Measurements from ENCODE around the gene B3GAT2. TPM values are rescaled to one million over a fixed set of nuclear protein-coding genes. Genes with fewer than 3 reads are reported as not detected.

Gene B3GAT2
- total and polyA plus RNA-seq, 2 experiments from 2014 or later: 0.92 to 1.3 TPM

DNA sequence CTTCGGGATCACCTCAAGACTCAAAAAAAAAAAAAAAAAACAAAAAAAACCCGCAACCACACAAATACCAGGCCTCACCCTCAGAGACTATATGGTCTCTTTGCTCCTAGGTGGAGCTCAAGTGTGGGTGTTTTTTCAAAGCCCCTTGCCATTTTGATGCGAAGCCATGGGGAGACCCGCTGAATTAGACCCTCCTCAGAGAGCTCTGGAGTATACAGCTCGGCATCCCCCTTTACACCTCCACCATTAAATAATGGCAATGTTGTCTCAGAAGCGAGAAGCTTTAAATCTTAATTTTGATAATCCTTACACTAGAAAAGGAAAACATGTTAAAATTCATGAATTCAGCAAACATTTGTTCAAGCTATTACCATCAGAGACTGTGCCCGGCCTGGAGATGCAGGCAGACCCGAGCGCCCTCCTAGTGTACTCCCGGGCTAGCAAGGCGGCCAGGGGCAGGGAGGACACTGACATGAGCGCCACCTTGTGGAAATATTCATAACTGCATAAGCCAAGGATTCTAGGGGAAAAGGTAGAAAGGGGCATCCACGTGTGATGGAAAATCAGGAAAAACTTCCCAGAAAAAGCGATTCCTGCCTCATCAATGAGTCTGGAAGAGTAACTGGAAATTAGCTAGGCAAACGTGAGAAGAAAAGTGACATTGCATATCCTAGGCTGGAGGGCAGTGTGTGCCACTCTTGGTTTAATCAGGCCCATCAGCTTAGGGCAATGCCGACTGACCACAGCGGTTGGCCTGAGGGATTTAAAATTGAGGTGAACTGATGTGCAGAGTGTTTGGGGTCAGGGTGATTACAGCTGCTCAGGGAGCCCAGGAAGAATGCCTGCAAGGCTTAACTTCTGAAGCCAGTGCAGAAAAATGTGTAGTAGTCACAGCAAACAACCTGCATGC is 72.5 kb downstream of the B3GAT2 start:
- DNase-seq (ENCODE audit: low read depth in 1 of 2, low spot score in 1 of 2): peak; percentile 68 to 79
- H3K9me3 ChIP-seq (ENCODE audit: low read depth): no peaks in the 10 kb centered on the region
- no peak overlapping the region for H3K27ac ChIP-seq
- H3K27me3 ChIP-seq: no peaks in the 10 kb centered on the region
- TF ChIP-seq CTCF (IDR thresholded peaks at IDR 0.05; ENCODE audit: low read depth, low read length): peak; percentile 82
- H3K4me3 ChIP-seq: no peak overlapping the region
- no peaks in the 10 kb centered on the region for H3K36me3 ChIP-seq
- no peaks in the 10 kb centered on the region for H3K4me1 ChIP-seq (ENCODE audit: low read depth)

- H3K27ac ChIP-seq: no peak overlapping the region
- no peaks in the 10 kb centered on the region for H3K36me3 ChIP-seq
- H3K27me3 ChIP-seq: no peaks in the 10 kb centered on the region
- H3K9me3 ChIP-seq (ENCODE audit: low read depth): no peaks in the 10 kb centered on the region
- DNase-seq (ENCODE audit: low read depth in 1 of 2, low spot score in 1 of 2): no peak
- no peak for TF ChIP-seq CTCF (IDR thresholded peaks at IDR 0.05; ENCODE audit: low read depth, low read length)
- H3K4me3 ChIP-seq: no peak overlapping the region
- H3K4me1 ChIP-seq (ENCODE audit: low read depth): no peaks in the 10 kb centered on the region
Observed at GRCh38 chr6:70879496-70879895, 77.4 kb downstream of the B3GAT2 start.

- DNase-seq (ENCODE audit: low read depth in 1 of 2, low spot score in 1 of 2): no peak
- Histone ChIP-seq H3K9me3 (ENCODE audit: low read depth) (no peaks in the 10 kb centered on the region), H3K27me3 (no peaks in the 10 kb centered on the region), H3K27ac (no peak overlapping the region), H3K4me3 (no peak overlapping the region), H3K4me1 (ENCODE audit: low read depth) (no peaks in the 10 kb centered on the region), H3K36me3 (no peaks in the 10 kb centered on the region)
- TF ChIP-seq CTCF (IDR thresholded peaks at IDR 0.05; ENCODE audit: low read depth, low read length): no peak
Observed at GRCh38 chr6:70874181-70874913, 82.5 kb downstream of the B3GAT2 start.

DNA sequence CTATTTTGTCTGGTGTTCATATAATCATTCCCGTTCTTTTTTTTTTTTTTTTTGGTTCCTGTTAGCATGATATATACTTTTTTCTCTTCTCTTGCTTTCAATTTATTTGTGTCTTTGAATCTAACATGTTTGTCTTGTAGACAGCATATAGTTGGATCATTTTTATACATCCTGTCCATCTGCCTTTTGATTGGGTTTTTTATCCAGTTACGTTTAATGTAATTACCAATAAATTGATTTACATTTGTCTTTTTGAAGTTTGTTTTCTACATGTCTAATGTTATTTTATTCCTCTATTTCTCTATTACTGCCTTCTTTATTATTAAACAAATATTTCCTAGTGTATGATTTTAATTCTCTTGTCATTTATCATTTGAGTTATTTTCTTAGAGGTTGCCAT is 84.4 kb downstream of the B3GAT2 start:
- no peaks in the 10 kb centered on the region for H3K9me3 ChIP-seq (ENCODE audit: low read depth)
- H3K27ac ChIP-seq: no peak overlapping the region
- TF ChIP-seq CTCF (IDR thresholded peaks at IDR 0.05; ENCODE audit: low read depth, low read length): no peak
- H3K4me1 ChIP-seq (ENCODE audit: low read depth): no peaks in the 10 kb centered on the region
- no peak overlapping the region for H3K4me3 ChIP-seq
- no peaks in the 10 kb centered on the region for H3K36me3 ChIP-seq
- no peak for DNase-seq (ENCODE audit: low read depth in 1 of 2, low spot score in 1 of 2)
- H3K27me3 ChIP-seq: no peaks in the 10 kb centered on the region

GRCh38 chr6:70864401-70864800 is 92.5 kb downstream of the B3GAT2 start:
- Histone ChIP-seq H3K27me3 (no peaks in the 10 kb centered on the region), H3K36me3 (peaks cover 12% of the 10 kb centered on the region), H3K27ac (no peak overlapping the region), H3K9me3 (ENCODE audit: low read depth) (no peaks in the 10 kb centered on the region), H3K4me1 (ENCODE audit: low read depth) (no peaks in the 10 kb centered on the region), H3K4me3 (no peak overlapping the region)
- no peak for TF ChIP-seq CTCF (IDR thresholded peaks at IDR 0.05; ENCODE audit: low read depth, low read length)
- no peak for DNase-seq (ENCODE audit: low read depth in 1 of 2, low spot score in 1 of 2)

Data from cardiac muscle cell (in vitro differentiated cells and primary cell).